ENCODE measurements around the gene OR2F1. TPM values are rescaled to one million over a fixed set of nuclear protein-coding genes. Genes with fewer than 3 reads are reported as not detected.

Gene OR2F1
- total RNA-seq, 1 donor: 0.72 TPM

DNA sequence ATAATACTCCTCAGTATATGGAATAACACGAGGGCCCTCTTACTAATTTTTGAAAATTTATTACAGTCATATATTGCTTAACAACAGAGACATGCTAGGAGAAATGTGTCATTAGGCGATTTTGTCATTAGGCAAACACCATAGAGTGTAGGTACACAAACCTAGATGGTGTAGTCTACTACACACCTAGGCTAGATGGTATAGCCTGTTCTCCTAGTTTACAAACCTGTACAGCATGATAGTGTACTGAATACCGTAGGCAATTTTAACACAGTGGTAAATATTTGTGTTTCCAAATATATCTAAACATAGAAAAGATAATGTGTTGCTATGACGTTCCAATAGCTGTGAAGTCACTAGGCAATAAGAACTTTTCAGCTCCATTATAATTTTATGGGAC lies 12.8 kb downstream of the OR2F1 start:
- TF ChIP-seq, protein P1, sequence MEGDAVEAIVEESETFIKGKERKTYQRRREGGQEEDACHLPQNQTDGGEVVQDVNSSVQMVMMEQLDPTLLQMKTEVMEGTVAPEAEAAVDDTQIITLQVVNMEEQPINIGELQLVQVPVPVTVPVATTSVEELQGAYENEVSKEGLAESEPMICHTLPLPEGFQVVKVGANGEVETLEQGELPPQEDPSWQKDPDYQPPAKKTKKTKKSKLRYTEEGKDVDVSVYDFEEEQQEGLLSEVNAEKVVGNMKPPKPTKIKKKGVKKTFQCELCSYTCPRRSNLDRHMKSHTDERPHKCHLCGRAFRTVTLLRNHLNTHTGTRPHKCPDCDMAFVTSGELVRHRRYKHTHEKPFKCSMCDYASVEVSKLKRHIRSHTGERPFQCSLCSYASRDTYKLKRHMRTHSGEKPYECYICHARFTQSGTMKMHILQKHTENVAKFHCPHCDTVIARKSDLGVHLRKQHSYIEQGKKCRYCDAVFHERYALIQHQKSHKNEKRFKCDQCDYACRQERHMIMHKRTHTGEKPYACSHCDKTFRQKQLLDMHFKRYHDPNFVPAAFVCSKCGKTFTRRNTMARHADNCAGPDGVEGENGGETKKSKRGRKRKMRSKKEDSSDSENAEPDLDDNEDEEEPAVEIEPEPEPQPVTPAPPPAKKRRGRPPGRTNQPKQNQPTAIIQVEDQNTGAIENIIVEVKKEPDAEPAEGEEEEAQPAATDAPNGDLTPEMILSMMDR (IDR thresholded peaks at IDR 0.05; ENCODE audit: extremely low read depth, low read depth, low read length): no peak
- Histone ChIP-seq H3K36me3 (ENCODE audit: insufficient read depth, low read length) (no peaks in the 10 kb centered on the region), H3K27ac (ENCODE audit: low read depth, low read length) (no peak overlapping the region), H3K4me3 (ENCODE audit: insufficient read depth, low read length) (no peak overlapping the region), H3K4me2 (ENCODE audit: insufficient read depth, low read length) (no peak overlapping the region), H3K9me3 (ENCODE audit: low read depth, low read length) (no peaks in the 10 kb centered on the region), H3K27me3 (ENCODE audit: insufficient read depth, low read length) (no peaks in the 10 kb centered on the region), H3K79me2 (ENCODE audit: insufficient read depth, low read length) (no peaks in the 10 kb centered on the region), H2AFZ (ENCODE audit: low read length) (no peak overlapping the region), H3K4me1 (ENCODE audit: insufficient read depth, low read length) (no peaks in the 10 kb centered on the region), H4K20me1 (ENCODE audit: insufficient read depth, low read length) (no peaks in the 10 kb centered on the region)
- DNase-seq (ENCODE audit: insufficient read length, low spot score, missing footprints): no peak

DNA sequence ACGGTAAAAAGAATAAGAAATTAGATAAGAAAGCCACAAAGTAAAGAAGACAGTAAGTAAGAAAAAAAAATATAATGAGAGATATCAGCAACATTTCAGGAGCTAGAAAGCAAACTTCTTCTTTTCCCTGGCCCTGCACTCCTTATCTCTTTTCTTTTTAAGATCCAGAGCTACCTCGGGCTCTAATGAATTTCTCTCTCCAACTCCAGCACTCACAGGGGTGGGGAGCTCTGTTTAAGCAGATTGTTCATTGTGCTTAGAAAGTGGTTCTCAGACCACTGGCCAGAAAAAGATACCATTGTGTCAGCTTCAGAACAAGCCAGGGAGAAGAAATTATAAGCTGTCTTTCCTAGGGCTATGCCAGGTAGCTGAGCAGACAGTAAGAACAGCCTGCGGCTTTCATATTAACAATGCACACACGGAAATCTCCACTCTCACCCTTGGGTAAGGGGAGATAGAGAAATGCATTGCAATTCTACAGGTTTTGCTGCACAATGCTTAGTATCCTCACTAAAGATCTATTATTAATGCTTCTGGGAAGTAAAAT lies 19.3 kb downstream of the OR2F1 start:
- Histone ChIP-seq H3K27me3 (ENCODE audit: insufficient read depth, low read length) (no peaks in the 10 kb centered on the region), H3K4me1 (ENCODE audit: insufficient read depth, low read length) (peaks cover 12% of the 10 kb centered on the region), H3K4me3 (ENCODE audit: insufficient read depth, low read length) (no peak overlapping the region), H3K9me3 (ENCODE audit: low read depth, low read length) (no peaks in the 10 kb centered on the region), H3K79me2 (ENCODE audit: insufficient read depth, low read length) (no peaks in the 10 kb centered on the region), H3K4me2 (ENCODE audit: insufficient read depth, low read length) (no peak overlapping the region), H3K36me3 (ENCODE audit: insufficient read depth, low read length) (no peaks in the 10 kb centered on the region), H3K27ac (ENCODE audit: low read depth, low read length) (no peak overlapping the region), H2AFZ (ENCODE audit: low read length) (peak overlapping the region; percentile 42), H4K20me1 (ENCODE audit: insufficient read depth, low read length) (no peaks in the 10 kb centered on the region)
- peak; percentile 18 for DNase-seq (ENCODE audit: insufficient read length, low spot score, missing footprints)
- TF ChIP-seq, protein P1 (IDR thresholded peaks at IDR 0.05; ENCODE audit: extremely low read depth, low read depth, low read length): no peak

DNA sequence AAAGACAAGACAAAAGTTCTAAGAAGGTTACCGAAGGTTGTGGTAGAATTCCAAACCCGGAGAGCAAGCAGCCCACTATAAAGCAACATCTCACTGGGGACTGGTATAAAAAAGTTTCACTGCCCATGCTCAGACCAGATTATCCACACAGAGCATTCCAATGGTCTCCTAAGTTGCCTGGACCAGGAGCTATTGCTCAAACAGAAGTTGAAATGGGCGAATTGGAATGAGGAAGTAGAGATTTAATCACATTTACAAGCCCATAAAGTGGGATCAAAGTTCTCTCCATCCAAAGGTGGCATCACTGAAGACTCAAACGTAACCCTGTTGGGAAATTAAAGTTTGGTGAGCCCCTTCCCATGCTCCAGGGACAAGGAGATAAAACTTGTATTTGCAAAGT lies 19.8 kb downstream of the OR2F1 start:
- H3K4me2 ChIP-seq (ENCODE audit: insufficient read depth, low read length): no peak overlapping the region
- H3K4me1 ChIP-seq (ENCODE audit: insufficient read depth, low read length): peaks cover 17% of the 10 kb centered on the region
- H3K36me3 ChIP-seq (ENCODE audit: insufficient read depth, low read length): no peaks in the 10 kb centered on the region
- no peak overlapping the region for H3K4me3 ChIP-seq (ENCODE audit: insufficient read depth, low read length)
- H2AFZ ChIP-seq (ENCODE audit: low read length): peak overlapping the region; percentile 42
- no peak for DNase-seq (ENCODE audit: insufficient read length, low spot score, missing footprints)
- H3K79me2 ChIP-seq (ENCODE audit: insufficient read depth, low read length): no peaks in the 10 kb centered on the region
- H4K20me1 ChIP-seq (ENCODE audit: insufficient read depth, low read length): no peaks in the 10 kb centered on the region
- no peak overlapping the region for H3K27ac ChIP-seq (ENCODE audit: low read depth, low read length)
- TF ChIP-seq, protein P1 (IDR thresholded peaks at IDR 0.05; ENCODE audit: extremely low read depth, low read depth, low read length): no peak
- no peaks in the 10 kb centered on the region for H3K9me3 ChIP-seq (ENCODE audit: low read depth, low read length)
- H3K27me3 ChIP-seq (ENCODE audit: insufficient read depth, low read length): no peaks in the 10 kb centered on the region

DNA sequence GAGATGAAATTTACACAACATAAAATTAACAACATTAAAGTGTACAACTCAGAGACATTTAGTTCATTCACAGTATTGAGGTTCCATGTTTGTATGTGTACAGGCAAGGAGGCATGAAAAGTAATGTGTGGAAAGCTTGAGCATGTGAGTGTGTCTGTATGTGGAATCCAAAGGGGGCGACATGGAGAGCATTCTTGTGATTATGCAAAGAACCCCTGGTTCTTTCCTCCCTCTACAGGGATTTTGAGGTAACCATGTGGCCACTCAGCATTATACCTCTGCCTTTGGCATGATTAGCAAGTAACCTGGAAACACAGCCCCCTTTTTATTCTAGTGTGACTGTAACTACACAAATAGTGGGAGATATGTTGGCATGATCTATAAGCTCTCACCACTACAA lies 21.0 kb downstream of the OR2F1 start:
- TF ChIP-seq, protein P1 (IDR thresholded peaks at IDR 0.05; ENCODE audit: extremely low read depth, low read depth, low read length): no peak
- H3K36me3 ChIP-seq (ENCODE audit: insufficient read depth, low read length): no peaks in the 10 kb centered on the region
- DNase-seq (ENCODE audit: insufficient read length, low spot score, missing footprints): no peak
- no peak overlapping the region for H3K4me3 ChIP-seq (ENCODE audit: insufficient read depth, low read length)
- H4K20me1 ChIP-seq (ENCODE audit: insufficient read depth, low read length): no peaks in the 10 kb centered on the region
- no peaks in the 10 kb centered on the region for H3K9me3 ChIP-seq (ENCODE audit: low read depth, low read length)
- H3K79me2 ChIP-seq (ENCODE audit: insufficient read depth, low read length): no peaks in the 10 kb centered on the region
- H2AFZ ChIP-seq (ENCODE audit: low read length): no peak overlapping the region
- H3K27me3 ChIP-seq (ENCODE audit: insufficient read depth, low read length): no peaks in the 10 kb centered on the region
- H3K4me2 ChIP-seq (ENCODE audit: insufficient read depth, low read length): no peak overlapping the region
- H3K4me1 ChIP-seq (ENCODE audit: insufficient read depth, low read length): peaks cover 23% of the 10 kb centered on the region
- H3K27ac ChIP-seq (ENCODE audit: low read depth, low read length): no peak overlapping the region
